Gastroesophageal sphincter (tissue), 3 donors: Measurements from ENCODE around the gene CIAO2B.

Experiments
- EP300 ChIP-seq: sonication (generic); formaldehyde crosslinking; IDR thresholded peaks from one replicate; pipeline ENCODE4 v1.6.1; 2017; ENCODE audit warnings: antibody characterized with exemption, mild to moderate bottlenecking
- TF ChIP-seq, protein P1 (sequence below), 4 experiments: fragments of 200-600 bp in 2 of 4; fragments of 450-650 bp in 2 of 4; sonication (generic) in 1 of 4; IDR thresholded peaks; one replicate each; pipeline ENCODE4 v1.5.1; 2017 to 2019; ENCODE audit warnings: antibody characterized with exemption in 4 of 4, mild to moderate bottlenecking in 2 of 4, moderate library complexity in 2 of 4

DNA sequence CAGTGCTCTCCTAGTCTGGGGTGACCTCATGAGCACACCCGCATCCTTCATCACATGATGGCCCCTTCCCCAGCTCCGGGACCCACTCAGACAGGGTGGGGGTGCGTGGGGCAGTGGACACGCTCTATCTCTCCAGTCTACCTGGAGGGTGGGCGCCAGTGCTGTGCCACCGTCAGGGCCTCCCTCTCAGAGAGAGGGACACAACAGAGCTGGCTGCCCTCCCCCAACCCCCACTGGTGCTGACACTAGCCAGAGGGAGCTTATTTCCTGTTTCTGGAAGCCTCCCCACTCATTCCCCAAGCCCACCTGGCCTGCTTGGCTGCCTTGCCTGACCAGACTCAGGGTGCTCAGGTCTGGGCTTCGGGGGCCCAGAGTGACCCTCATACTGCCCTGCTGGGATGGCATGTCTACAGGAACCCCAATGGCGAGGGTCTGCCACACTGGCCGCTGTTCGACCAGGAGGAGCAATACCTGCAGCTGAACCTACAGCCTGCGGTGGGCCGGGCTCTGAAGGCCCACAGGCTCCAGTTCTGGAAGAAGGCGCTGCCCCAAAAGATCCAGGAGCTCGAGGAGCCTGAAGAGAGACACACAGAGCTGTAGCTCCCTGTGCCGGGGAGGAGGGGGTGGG lies 9.3 kb upstream of the CIAO2B start:
- TF ChIP-seq, protein P1, sequence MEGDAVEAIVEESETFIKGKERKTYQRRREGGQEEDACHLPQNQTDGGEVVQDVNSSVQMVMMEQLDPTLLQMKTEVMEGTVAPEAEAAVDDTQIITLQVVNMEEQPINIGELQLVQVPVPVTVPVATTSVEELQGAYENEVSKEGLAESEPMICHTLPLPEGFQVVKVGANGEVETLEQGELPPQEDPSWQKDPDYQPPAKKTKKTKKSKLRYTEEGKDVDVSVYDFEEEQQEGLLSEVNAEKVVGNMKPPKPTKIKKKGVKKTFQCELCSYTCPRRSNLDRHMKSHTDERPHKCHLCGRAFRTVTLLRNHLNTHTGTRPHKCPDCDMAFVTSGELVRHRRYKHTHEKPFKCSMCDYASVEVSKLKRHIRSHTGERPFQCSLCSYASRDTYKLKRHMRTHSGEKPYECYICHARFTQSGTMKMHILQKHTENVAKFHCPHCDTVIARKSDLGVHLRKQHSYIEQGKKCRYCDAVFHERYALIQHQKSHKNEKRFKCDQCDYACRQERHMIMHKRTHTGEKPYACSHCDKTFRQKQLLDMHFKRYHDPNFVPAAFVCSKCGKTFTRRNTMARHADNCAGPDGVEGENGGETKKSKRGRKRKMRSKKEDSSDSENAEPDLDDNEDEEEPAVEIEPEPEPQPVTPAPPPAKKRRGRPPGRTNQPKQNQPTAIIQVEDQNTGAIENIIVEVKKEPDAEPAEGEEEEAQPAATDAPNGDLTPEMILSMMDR (IDR thresholded peaks at IDR 0.05), result no peak
- TF ChIP-seq EP300, result no peak
